ENCODE data around the gene EPS8L3.
A peak's percentile ranks its signal among the peaks of the same experiment; 100 is the strongest.

EPS8L3 gene

DNA sequence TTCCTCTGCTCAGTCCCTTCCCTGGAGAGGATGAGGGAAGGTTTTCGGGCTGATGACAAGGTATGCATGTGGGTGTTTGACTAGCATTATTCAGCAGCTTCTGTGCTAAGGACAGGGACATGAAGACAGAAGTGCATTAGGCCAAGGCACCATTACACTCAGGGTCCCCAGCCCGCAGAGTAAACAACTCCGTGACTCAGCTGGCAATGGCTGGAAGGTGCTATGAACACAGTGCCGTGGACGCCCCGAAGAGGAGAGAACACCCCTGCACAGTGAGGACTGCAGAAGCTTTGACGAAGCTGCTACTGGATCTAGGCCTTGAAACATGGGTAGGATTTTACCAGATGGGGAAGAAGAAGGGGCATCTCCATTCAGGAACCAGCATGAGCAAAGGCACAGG is 13.7 kb upstream of the EPS8L3 start:
- no peak for DNase-seq (ENCODE audit: low read depth)

DNA sequence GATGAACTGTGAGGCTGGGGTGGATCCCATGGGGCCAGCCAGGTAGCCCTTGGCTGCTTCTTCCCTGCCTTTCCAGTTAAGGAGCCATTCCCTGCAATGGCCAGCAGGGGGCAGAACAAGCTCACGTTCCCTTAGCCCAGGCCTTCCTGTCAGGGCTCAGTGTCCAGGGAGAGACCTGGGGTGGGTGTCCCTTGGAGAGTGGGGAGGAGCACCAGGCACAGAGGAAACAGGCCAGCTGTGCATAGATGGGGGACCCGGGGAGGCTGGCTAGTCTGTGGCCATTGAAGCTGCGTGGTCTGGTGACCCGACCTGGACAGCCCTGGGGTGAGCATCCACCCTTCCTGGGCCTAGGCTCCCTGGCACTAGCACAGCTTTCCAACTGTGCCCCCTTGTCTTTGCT is 13.2 kb upstream of the EPS8L3 start:
- peak; percentile 61 for DNase-seq (ENCODE audit: low read depth)

DNA sequence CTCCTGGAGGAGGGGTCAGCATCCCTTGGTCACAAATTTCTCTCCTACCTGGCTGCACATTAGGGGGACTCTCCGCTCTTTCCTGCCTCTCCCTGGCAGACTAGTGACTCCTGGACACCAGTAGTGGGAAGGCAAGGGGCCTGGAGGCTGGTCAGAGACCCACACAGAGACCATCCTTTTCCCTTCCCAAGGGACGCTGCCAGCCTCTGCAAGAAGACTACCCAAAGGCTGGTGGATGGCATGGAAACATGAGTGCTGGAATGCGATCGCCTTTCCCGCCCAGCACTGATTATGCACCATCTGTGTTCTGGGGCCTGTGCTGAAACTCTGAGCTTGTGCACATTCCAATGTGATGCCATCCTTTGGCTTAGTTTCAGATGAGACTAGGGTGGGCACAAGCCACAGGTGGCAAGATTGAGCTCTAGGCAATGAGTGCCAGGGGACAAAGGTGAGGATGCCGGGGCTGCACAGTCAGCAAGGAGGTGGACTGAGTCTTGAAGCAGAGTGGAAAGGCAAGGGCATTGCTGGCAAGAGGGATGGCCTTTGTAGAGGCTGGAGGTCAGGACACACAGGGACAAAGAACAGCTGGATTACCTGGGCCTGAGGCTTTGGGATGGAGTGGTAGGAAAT is 12.6 kb upstream of the EPS8L3 start:
- DNase-seq (ENCODE audit: low read depth) = no peak

DNA sequence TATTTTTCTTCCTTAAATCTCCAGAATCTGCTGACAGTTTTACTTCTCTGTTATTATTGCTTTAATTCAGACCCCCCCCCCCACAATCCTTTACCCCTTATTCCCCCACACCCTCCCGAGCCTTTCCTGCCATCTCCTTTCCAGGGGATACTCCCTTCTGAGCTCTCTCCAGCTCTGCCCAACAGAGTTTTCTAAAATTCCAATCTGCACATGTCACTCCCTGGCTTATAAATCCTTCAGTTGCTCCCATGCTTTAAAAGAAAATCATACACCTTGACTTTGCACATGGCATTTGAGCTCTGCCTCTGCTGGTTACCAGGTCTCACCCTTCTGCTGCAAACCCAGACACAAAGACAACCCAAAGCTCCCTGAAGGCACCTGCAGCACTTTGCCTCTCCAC is 11.7 kb upstream of the EPS8L3 start:
- peak; percentile 10 for DNase-seq (ENCODE audit: low read depth)

DNA sequence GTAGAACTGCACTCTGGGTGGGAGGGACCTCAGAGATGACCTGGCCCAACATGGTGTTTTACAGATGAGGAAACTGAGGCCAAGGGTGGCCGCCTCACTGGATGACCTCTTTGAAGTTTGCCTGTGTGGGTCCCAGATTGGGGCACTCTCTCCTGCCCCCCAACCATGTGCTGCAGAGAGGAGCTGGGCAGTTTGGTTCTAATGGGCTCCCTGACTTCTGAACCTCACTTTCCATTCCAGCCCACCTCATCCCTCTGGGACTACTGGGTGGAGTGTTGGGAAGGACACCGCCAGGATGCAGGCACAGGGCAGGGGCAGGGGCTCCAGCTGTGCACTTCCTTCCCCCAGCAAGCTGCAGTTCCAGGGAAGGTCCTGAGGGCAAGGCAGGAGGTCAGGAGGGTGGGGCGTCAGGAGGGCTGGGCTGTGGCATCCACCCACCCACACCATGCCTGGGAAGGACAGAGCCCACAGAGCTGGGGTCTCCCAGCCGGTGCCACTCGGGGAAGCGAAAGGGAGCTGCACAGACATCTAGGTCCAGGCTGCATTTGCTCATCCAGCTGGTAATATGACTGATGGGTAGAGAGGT is 10.3 kb upstream of the EPS8L3 start:
- no peak for DNase-seq (ENCODE audit: low read depth)

DNA sequence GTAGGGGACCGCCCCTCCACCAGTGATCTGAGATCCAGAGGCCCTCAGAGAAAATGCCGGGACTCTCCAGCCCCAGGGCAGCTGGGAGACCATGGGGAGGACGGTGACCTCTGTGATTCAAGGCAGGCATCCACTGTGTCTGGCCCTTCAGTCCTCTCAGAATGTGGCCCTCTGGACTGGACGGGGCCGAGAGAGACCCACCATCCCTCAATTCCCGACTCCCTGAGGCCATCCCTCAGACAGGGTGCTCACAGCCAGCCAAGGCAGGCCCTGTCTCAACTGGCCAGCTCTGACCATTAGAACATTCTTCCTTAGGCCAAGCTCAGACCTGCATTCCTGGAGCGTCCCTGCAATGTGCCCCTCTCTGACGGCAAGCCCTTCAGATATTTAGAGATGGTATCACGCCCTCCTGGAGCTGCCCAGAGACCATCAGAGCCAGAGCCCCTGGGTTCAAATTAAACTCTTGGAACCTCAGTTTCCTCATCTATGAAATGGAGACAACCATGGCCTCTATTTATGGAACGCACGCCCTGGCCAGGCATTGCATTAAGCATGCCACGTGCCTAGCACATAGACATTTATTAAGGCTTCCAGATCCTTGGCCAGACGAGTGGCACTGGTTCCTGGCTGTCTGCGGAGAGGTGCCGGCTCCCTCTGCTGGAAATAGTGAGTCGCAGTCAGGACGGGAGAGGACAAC is 9.6 kb upstream of the EPS8L3 start:
- peak; percentile 87 for DNase-seq (ENCODE audit: low read depth)

DNA sequence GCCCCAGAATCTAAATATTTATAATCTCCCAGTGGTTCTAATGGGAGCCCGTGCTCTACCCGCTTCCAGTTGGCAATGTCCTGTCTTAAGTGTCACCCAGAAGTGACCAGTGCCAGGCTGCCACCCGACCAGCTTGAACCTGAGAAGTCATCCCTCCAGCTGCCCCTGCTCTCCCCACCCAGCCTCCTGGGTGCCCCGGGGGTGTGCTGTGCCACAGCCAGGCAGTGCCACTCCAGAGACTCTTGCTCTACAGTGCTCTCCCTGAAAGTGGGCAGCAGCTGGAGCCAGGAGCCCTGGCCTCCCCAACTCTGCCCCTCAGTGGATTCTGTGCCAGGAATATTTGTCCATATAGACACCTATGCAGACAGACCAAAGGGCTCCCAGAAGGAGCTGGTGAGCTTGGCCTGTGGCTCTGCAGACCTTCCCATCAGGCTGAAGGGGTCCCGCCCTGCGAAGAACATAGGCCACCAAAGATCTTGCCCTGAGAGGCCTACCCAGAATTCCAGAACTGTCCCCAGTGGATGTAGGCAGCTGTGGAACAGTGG is 9.0 kb upstream of the EPS8L3 start:
- no peak for DNase-seq (ENCODE audit: low read depth)

DNA sequence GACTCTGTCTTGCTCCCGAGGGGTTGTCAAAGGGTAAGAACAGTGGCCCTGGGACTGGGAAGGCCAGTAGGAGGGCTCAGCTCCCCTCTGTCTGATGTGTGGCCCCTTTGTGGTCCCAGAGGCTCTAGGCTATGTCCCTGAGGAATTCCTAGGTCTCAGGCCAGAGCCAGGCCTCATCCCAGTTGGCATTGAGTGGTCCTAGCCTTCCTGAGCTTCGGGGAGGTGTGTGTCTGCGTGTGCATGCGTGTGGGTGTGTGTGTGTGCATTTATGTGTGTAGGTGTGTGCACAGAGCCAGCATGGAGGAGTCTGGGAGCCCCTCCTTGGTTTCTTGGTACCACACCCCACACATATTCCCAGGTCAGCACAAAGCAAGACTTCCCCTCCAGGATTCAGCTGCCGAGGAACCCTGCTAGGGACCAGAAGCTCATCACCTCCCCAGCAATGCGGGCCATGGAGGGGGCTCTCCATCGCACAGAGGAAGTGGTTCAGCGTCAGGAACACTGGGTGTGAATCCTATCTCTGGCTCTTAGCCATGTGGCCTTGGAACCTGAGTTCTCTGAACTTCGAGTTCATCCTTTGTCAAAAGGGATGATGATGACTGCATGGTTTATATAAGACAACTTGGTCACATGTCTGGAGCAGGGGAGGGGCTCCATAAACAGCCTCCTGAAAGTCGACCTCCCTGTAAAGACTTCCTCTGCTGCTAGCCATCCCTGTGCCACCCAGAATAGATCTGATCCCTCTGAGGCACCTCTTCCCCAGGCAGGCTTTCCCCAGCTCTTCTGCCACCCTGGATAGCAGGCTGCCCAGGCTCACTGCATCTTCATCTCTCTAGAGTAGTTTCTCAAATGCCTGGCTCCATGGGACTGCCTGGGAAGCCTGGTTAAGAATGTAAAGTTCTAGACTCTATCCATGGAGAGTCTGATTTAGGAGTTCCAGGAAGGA is 8.3 kb upstream of the EPS8L3 start:
- peak; percentile 8 for DNase-seq (ENCODE audit: low read depth)

DNA sequence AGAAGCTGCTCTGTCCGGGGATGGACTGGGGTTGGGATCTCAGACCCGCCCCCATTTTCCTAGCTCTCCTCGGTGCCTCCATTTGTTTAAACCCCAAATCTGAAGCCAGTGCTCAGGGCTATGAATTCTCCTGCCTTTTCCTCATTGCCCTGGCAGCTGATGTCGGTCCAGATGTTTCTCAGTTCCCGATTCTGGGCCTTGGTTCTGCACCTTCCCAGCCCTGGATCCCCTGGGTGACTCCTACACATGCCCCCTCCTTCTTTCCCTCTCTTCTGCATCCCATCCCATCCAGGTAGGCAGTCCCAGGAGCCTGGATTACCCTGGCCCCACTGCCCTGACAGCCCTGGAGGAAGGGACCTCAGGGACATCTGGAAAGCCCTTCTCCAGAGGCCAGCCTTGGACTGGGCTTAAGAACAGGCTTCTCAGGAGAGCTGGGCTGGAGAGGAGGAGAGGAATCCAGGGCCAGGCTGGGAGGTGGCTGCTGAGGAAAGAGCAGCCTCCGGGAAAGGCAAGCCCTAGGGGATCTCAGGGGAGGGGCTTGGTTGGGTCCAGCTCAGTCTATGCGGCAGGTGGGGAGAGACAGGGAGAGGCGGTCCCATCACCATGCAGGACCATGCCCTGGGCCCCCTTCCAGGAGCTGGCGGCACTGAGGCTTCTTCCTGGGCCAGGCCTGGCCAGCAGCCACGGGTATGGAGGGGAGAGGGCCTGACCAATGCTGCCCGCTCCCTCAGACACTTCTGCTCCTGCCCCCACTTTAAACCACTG is 6.8 kb upstream of the EPS8L3 start:
- DNase-seq (ENCODE audit: low read depth) = no peak

DNA sequence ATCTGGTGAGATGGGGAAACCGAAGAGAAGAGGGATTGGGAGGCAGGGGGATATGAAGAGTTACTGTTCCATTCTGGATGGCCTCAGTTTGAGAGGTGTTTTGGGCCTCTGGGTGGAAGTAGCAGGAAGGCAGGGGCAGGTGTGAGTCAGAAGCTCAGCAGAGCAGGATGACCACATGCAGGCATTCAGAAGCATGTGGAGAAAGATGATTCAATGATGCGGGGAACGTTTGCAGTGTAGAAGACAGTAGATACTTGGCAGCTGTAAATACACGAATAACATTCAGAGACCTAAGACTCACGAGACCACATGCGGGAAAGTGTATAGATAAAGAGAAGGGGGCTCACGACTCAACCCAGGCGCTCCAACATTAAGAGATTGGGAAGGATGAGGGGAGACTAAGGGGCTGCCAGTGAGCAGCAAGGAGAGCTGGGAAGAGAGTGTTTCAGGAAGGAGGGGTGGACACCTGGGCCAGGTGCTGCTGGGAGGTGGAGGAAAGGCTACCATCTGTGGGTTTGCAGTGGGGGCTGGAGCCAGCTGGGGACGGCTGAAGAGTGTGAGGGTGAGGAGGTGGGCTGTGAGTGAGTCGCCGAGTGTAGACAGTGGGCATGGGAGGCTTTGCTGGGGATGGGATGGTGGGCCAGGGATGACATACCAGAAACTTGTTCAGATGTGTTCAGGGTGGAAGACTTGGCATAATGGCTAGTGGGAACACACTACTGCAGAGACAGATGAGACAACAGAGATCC is 5.8 kb upstream of the EPS8L3 start:
- DNase-seq (ENCODE audit: low read depth) = peak; percentile 93

DNA sequence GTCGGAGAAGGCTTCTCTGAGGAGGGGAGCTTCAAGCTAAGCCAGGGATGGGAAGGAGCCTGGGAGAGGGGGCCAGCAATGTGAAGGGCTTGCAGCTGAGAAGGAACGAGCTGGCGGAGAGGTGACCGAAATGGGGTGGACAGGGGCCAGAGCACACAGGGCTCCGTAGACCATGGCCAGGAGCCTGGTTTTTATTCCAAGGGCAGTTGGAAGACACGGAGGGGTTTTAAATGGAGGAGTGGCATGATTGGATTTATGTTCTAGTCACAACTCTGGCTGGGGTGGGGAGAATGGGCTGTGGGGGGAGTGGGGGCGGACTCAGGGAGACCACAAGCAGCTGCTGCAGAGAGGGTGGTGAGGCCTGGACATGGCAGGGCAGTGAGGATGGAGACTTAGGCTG is 5.1 kb upstream of the EPS8L3 start:
- no peak for DNase-seq (ENCODE audit: low read depth)

DNA sequence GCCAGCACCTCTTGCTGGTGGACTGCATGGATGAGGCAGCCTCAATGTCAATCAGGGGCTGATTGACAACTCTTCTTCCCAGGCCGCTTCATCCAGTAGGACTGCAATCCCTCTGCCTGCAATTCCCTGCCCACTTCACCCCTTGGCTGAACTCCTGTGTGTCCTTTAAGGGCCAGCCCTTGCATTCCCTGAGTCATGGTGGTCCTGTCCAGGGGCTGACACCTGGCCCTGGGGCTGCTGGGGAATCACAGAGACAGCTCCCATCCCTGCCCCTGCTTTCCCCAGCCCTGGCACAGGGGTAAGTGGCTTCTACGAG is 4.6 kb upstream of the EPS8L3 start:
- DNase-seq (ENCODE audit: low read depth) = no peak

DNA sequence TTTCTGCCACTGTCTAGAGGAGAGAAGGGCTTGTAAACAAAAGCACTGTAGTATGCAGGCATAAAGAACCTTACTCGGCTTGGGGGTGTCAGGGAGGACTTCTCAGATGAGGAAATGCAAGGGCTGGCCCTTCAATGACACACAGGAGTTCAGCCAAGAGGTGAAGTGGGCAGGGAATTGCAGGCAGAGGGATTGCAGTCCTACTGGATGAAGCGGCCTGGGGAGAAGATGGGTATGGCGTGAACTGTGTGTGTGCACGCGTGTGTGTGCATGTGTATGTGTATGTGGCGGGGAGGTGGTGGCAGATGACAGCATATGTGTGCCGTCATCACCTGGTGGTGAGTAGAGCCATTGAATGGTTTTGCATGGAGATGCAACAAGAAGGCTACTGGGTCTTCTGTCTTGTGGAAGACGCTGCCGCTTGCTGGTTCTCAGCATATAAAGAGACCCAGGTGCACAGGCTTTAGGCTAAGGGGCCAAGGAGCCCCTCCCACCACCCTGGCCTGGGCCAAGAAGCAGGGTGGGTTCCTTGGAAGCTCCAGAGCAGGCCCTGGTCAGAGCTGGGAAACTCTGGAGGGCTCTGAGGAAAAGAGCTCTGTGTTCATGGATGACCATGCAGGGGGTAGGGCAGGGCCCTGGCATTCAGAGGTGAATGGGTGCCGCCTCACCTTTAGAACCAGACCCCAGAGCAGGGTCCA is 4.1 kb upstream of the EPS8L3 start:
- peak; percentile 56 for DNase-seq (ENCODE audit: low read depth)

DNA sequence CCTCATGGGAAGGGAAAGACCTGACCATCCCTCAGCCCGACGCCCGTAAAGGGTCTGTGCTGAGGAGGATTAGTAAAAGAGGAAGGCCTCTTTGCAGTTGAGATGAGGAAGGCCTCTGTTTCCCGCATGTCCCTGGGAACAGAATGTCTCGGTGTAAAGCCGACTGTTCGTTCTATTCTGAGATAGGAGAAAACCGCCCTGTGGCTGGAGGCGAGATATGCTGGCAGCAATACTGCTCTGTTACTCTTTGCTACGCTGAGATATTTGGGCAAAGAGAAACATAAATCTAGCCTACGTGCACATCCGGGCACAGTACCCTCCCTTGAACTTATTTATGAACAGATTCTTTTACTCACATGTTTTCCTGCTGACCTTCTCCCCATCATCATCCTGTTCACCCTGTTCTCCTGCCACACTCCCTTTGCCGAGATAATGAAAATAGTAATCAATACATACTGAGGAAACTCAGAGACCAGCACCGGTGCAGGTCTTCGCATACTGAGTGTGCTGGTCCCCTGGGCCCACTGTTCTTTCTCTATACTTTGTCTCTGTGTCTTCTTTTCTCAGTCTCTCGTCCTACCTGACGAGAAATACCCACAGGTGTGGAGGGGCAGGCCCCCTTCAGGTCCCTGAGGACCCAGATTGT is 3.4 kb upstream of the EPS8L3 start:
- DNase-seq (ENCODE audit: low read depth) = peak; percentile 83

DNA sequence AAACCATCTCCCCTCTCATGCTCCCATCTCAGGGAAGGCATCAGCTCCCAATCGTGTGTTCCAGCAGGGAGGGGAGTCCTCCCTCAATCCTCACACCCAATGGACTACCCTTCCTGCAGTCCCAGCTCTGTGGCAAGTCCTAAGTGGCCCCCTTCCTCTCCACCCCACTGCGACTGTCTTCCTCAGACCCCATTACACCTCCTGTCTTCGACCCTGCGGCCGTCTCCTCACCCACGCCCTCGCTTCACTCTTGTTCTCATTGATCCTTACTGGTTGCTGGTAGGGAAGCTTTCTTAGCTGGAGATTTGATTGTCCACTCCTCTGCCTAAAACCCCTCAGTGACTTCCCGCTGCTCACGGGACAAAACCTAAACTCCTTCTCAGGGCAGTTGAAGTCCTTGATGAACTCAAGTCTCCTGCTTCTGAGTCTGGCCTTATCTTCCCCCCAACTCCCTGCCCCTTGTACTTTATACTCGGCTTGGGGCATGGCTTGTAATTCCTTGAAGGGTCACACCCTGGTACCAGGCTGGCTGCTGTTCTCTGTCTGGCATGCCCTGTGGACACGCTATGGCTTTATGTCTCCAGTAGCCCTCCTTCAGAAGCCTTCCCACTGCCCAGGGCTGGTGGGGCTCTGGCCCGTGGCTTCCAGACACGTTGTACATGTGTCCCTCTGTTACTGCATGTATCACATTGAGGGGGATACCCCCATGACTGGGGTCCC is 2.3 kb upstream of the EPS8L3 start:
- peak; percentile 31 for DNase-seq (ENCODE audit: low read depth)

DNA sequence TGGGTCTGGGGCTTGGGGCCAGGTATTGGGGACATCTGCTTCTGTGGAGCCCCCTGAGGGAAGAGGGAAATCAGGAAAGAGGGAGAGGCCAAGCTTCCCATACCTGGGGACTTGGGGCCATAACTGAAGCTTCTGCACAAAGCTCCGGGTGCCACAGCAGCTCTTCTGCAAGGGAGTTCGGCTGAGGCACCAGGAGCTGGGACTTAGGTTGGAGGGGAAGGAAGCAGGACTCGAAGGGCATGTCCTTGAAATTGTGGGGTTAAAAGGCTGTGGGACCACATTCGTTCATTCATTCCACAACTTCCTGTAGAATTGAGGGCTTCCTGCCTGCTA is 1.7 kb upstream of the EPS8L3 start:
- no peak for DNase-seq (ENCODE audit: low read depth)

DNA sequence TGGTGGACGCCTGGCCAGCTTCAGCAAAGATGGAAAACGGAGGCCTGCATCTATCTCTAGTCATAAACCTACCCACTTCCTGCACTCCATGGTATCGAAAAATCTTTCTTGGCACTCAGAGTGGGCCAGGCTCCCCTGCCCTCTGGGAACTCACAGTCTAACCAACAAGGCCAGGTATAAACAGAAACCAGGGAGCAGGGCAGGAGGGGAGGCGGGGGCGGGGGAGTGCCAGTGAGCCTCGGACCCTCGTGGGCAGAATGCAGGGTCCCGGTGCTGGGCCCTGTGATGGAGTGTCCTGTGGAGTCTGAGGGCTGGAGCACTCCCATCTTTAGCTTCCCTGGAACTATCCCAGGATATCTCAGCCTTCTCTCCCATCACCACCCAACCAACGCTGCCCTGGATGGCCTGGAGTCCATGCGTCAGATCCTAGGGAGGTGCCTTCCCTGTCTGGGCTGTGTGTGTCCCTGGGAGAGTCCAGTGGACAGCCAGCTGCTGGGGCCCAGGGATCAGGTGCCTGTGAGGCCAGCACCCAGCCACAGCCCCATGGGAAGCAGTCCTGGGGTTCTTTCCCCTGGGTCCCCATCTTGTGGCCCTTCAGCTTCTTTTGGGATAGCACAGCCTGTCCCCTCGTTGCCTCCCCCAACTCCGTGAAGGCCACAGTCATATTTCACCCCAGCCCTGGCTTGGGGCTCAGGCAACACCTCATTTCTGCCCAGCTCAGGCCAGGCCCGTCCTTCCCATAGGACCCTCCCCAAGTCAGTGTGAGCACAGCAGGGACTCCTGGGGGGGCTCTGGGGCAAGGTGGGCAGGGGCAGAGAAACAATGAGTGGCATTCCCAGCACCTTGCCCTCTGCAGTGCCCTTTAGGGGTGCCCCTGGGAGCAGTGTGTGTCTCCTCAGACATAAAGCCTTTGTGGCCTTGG is 1.1 kb upstream of the EPS8L3 start:
- no peak for DNase-seq (ENCODE audit: low read depth)
